SK-N-SH (cell line): Measurements from ENCODE around the gene CDK4.

Experiments used
- CTCF ChIP-seq: fragments of 200-600 bp; sonication (generic); IDR thresholded peaks from 2 replicates; pipeline ENCODE4 v1.6.1; 2017; ENCODE audit warnings: antibody characterized with exemption, mild to moderate bottlenecking, moderate library complexity
- EP300 ChIP-seq, 2 experiments: IDR thresholded peaks; 2 replicates each; pipeline versions ENCODE4 v1.4.0 to v1.6.1; 2012; ENCODE audit warnings: borderline replicate concordance in 1 of 2, low read depth in 1 of 2, low read length in 1 of 2
- FOXM1 ChIP-seq: IDR thresholded peaks from 2 replicates; pipeline ENCODE4 v1.4.0; 2012; ENCODE audit warnings: low read depth, mild to moderate bottlenecking
- GABPA ChIP-seq: IDR thresholded peaks from 2 replicates; pipeline ENCODE4 v1.4.0; 2012; ENCODE audit warnings: low read depth, mild to moderate bottlenecking
- POLR2AphosphoS5 ChIP-seq: IDR thresholded peaks from 2 replicates; pipeline ENCODE4 v1.6.1; 2012; ENCODE audit warnings: low read depth, low read length
- RAD21 ChIP-seq: IDR thresholded peaks from 2 replicates; pipeline ENCODE4 v1.6.1; 2012; ENCODE audit warnings: mild to moderate bottlenecking, low read length
- REST ChIP-seq: IDR thresholded peaks from 2 replicates; pipeline ENCODE4 v1.6.1; 2012; ENCODE audit warnings: mild to moderate bottlenecking, low read depth, low read length, moderate library complexity
- TAF1 ChIP-seq: IDR thresholded peaks from 2 replicates; pipeline ENCODE4 v1.6.1; 2012; ENCODE audit warnings: low read depth, mild to moderate bottlenecking, low read length, moderate library complexity, borderline replicate concordance
- TEAD4 ChIP-seq: IDR thresholded peaks from 2 replicates; pipeline ENCODE4 v1.4.0; 2012; ENCODE audit warnings: mild to moderate bottlenecking, borderline replicate concordance; ENCODE audit not compliant: insufficient read depth
- YY1 ChIP-seq: IDR thresholded peaks from 2 replicates; pipeline ENCODE4 v1.4.0; 2012; ENCODE audit warnings: low read depth, mild to moderate bottlenecking

- no peak for TF ChIP-seq CTCF
- TF ChIP-seq REST: no peak
- no peak for TF ChIP-seq EP300 (IDR thresholded peaks at IDR 0.05; ENCODE audit: borderline replicate concordance in 1 of 2, low read depth in 1 of 2, low read length in 1 of 2)
- TF ChIP-seq GABPA: no peak
- no peak for TF ChIP-seq FOXM1
- no peak for TF ChIP-seq RAD21
- TF ChIP-seq POLR2AphosphoS5: no peak
- TF ChIP-seq TAF1: no peak
- no peak for TF ChIP-seq TEAD4
- TF ChIP-seq YY1: no peak
Observed at GRCh38 chr12:57796996-57797395, 44.9 kb upstream of the CDK4 start.
